ENCODE results near the gene ANO7. TPM values are rescaled to one million over a fixed set of nuclear protein-coding genes. Genes with fewer than 3 reads are reported as not detected.

Gene ANO7
- total and polyA plus RNA-seq, 2 of the 13 experiments (the other 11 are each of a cell fraction or from before 2014, with no cell fraction given) = 4.1 to 4.9 TPM

GRCh38 chr2:241149925-241150659, 38.4 kb upstream of the ANO7 start, which contains the start of gene PPP1R7 (continued):
- TF ChIP-seq, protein P1, sequence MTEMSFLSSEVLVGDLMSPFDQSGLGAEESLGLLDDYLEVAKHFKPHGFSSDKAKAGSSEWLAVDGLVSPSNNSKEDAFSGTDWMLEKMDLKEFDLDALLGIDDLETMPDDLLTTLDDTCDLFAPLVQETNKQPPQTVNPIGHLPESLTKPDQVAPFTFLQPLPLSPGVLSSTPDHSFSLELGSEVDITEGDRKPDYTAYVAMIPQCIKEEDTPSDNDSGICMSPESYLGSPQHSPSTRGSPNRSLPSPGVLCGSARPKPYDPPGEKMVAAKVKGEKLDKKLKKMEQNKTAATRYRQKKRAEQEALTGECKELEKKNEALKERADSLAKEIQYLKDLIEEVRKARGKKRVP (CRISPR knock-in tag; IDR thresholded peaks at IDR 0.05) = no peak; a peak in 1 of 4 replicates
- TF ChIP-seq, protein P2, sequence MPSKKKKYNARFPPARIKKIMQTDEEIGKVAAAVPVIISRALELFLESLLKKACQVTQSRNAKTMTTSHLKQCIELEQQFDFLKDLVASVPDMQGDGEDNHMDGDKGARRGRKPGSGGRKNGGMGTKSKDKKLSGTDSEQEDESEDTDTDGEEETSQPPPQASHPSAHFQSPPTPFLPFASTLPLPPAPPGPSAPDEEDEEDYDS (CRISPR knock-in tag; IDR thresholded peaks at IDR 0.05) = peak; percentile 70
- TF ChIP-seq ZFY (CRISPR knock-in tag; IDR thresholded peaks at IDR 0.05) = peak; percentile 88
- TF ChIP-seq REXO4 (CRISPR knock-in tag; IDR thresholded peaks at IDR 0.05; ENCODE audit: borderline replicate concordance) = no peak
- TF ChIP-seq TOE1 (CRISPR knock-in tag; IDR thresholded peaks at IDR 0.05) = no peak
- no peak for TF ChIP-seq PAF1 (CRISPR knock-in tag; IDR thresholded peaks at IDR 0.05)
- TF ChIP-seq NFRKB (IDR thresholded peaks at IDR 0.05) = no peak
- TF ChIP-seq NCOA5 (CRISPR knock-in tag; IDR thresholded peaks at IDR 0.05) = no peak
- peak; percentile 83 for TF ChIP-seq PHF20 (CRISPR knock-in tag; IDR thresholded peaks at IDR 0.05)
- TF ChIP-seq TMF1 (CRISPR knock-in tag; IDR thresholded peaks at IDR 0.05; ENCODE audit: low read depth) = no peak
- TF ChIP-seq ZFP36 (IDR thresholded peaks at IDR 0.05; ENCODE audit: borderline replicate concordance, low read depth, low read length, partially characterized antibody) = no peak
- no peak for TF ChIP-seq ZNF7 (CRISPR knock-in tag; IDR thresholded peaks at IDR 0.05)
- TF ChIP-seq FOXA1 (IDR thresholded peaks at IDR 0.05) = no peak
- no peak for TF ChIP-seq FOXA1 (CRISPR knock-in tag; IDR thresholded peaks at IDR 0.05)
- TF ChIP-seq, protein P3, sequence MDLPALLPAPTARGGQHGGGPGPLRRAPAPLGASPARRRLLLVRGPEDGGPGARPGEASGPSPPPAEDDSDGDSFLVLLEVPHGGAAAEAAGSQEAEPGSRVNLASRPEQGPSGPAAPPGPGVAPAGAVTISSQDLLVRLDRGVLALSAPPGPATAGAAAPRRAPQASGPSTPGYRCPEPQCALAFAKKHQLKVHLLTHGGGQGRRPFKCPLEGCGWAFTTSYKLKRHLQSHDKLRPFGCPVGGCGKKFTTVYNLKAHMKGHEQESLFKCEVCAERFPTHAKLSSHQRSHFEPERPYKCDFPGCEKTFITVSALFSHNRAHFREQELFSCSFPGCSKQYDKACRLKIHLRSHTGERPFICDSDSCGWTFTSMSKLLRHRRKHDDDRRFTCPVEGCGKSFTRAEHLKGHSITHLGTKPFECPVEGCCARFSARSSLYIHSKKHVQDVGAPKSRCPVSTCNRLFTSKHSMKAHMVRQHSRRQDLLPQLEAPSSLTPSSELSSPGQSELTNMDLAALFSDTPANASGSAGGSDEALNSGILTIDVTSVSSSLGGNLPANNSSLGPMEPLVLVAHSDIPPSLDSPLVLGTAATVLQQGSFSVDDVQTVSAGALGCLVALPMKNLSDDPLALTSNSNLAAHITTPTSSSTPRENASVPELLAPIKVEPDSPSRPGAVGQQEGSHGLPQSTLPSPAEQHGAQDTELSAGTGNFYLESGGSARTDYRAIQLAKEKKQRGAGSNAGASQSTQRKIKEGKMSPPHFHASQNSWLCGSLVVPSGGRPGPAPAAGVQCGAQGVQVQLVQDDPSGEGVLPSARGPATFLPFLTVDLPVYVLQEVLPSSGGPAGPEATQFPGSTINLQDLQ (CRISPR knock-in tag; IDR thresholded peaks at IDR 0.05) = peak; percentile 38; the same call in 1 of the 2 replicates
- TF ChIP-seq BRCA1 (CRISPR knock-in tag; IDR thresholded peaks at IDR 0.05) = no peak
- no peak for TF ChIP-seq ZNF280D (CRISPR knock-in tag; IDR thresholded peaks at IDR 0.05)
- TF ChIP-seq RCOR2 (CRISPR knock-in tag; IDR thresholded peaks at IDR 0.05) = peak; percentile 82
- TF ChIP-seq, protein P4, sequence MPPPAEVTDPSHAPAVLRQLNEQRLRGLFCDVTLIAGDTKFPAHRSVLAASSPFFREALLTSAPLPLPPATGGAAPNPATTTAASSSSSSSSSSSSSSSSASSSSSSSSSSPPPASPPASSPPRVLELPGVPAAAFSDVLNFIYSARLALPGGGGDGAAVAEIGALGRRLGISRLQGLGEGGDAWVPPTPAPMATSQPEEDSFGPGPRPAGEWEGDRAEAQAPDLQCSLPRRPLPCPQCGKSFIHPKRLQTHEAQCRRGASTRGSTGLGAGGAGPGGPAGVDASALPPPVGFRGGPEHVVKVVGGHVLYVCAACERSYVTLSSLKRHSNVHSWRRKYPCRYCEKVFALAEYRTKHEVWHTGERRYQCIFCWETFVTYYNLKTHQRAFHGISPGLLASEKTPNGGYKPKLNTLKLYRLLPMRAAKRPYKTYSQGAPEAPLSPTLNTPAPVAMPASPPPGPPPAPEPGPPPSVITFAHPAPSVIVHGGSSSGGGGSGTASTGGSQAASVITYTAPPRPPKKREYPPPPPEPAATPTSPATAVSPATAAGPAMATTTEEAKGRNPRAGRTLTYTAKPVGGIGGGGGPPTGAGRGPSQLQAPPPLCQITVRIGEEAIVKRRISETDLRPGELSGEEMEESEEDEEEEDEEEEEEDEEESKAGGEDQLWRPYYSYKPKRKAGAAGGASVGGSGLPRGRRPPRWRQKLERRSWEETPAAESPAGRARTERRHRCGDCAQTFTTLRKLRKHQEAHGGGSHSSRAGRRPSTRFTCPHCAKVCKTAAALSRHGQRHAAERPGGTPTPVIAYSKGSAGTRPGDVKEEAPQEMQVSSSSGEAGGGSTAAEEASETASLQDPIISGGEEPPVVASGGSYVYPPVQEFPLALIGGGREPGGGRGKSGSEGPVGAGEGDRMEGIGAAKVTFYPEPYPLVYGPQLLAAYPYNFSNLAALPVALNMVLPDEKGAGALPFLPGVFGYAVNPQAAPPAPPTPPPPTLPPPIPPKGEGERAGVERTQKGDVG (CRISPR knock-in tag; IDR thresholded peaks at IDR 0.05; ENCODE audit: borderline replicate concordance) = no peak
- TF ChIP-seq ZNF264 (CRISPR knock-in tag; IDR thresholded peaks at IDR 0.05) = peak; percentile 47; the same call in 1 of the 2 replicates
- no peak for TF ChIP-seq ZNF761 (CRISPR knock-in tag; conservative IDR thresholded peaks at IDR 0.05)
